Right lung (tissue), 5 donors: ENCODE measurements around the gene FADS1. TPM values are rescaled to one million over a fixed set of nuclear protein-coding genes. Genes with fewer than 3 reads are reported as not detected.

ENCODE experiments used
- DNase-seq, 2 donors: peaks; one replicate each; pipeline ENCODE4 v3.0.0-alpha.2; 2013
- polyA plus RNA-seq, 5 donors: library from polyadenylated mRNA; unstranded; fragments of 120-200 nt; gene quantifications; one replicate each; pipeline versions ENCODE4 v1.2.1 to v1.2.3, GENCODE V29; 2013; ENCODE audit warnings: inconsistent platforms in 1 of 5, low replicate concordance in 1 of 5; ENCODE audit not compliant: insufficient read length in 5 of 5, insufficient read depth in 1 of 5

FADS1 gene
- polyA plus RNA-seq, 5 donors = 23.0 to 36.2 (median 29.4) TPM

GRCh38 chr11:61828629-61829407 lies 12.0 kb upstream of the FADS1 start:
- DNase-seq = peak; percentile 28 to 40

DNA sequence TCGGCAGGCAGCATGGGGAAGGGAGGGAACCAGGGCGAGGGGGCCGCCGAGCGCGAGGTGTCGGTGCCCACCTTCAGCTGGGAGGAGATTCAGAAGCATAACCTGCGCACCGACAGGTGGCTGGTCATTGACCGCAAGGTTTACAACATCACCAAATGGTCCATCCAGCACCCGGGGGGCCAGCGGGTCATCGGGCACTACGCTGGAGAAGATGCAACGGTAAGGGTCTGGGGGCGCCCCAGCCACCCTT lies 11.5 kb upstream of the FADS1 start:
- DNase-seq = no peak

DNA sequence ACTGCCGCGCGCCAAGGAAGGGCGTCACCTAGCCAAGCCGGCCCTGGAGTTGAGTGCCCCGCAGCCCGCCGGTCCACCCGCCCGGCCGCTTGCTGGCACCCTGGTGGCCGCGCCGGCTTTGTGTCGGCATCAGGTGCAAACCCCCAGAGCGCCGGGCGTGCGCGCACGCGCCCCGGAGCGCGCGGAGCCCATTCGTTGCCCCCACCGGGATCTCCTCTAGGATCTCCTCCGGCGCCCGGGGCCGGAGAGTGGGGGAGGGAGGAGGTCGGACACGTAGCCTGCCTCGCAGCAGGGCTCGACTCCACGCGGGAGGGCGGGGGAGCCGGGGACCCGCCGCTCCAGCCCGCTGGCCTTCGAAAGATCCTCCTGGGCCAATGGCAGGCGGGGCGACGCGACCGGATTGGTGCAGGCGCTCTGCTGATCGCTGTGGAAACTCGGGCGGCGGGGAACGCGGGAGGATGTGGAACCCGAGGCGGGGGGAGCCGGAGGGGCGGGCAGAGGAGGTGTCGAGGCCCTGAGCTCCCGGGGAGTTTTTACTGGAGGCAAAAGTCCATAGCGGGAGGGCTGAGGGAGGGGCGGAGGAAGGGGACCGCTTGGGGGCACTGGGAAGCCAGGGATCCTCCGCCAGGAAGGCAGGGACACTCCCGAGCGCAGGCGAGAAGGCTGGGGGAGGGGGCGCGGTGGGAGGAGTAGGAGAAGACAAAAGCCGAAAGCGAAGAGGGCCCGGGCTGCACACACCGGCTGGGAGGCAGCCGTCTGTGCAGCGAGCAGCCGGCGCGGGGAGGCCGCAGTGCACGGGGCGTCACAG lies 11.0 kb upstream of the FADS1 start, which contains the start of gene FADS2:
Gene FADS2 (plus strand): TSS at position 730 of the 808 bp plus-strand sequence. CDS start 91 bp downstream, outside the sequence.
- DNase-seq = peak; percentile 79 to 87

DNA sequence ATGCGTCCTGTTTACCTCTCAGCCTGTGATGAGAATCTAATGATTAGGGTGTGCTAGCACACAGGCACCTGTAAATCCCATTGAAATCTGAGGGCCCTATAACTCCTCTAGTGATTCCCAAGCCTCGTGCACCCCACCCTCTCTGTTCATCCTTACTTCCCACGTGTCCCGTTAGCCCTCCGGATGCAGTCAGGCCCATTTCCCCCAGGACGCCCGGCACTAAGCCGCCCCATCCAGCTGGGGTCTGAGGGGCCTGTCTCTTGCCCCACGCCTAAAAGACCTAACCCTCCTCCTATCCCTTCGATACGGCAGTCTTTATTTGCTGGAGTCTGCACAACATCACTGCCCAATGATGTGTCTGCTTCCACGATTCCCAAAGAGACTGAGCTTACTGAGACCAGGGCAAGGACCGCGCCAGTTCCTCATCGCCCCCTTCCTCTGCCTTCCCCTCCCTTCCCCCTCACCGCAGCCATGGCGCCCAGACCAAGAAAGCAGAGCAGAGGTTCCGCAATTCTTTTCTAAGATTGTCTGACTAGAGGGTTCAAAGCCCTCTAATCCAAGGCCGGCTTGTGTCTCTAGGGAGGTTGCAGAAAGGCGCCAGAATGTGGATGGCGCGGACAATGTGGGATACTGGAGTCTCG lies 10.2 kb upstream of the FADS1 start:
- DNase-seq = peak in 1 of 2 donors; percentile 20

- DNase-seq = no peak
Measured at GRCh38 chr11:61820174-61820573, 3.4 kb upstream of the FADS1 start.

GRCh38 chr11:61817471-61818202 lies 834 bp upstream of the FADS1 start:
- no peak for DNase-seq

- peak; percentile 56 to 60 for DNase-seq
Measured at GRCh38 chr11:61815790-61816735, 740 bp downstream of the FADS1 start.

- DNase-seq = peak; percentile 93 to 95
Measured at GRCh38 chr11:61814958-61815789, 1.6 kb downstream of the FADS1 start.

DNA sequence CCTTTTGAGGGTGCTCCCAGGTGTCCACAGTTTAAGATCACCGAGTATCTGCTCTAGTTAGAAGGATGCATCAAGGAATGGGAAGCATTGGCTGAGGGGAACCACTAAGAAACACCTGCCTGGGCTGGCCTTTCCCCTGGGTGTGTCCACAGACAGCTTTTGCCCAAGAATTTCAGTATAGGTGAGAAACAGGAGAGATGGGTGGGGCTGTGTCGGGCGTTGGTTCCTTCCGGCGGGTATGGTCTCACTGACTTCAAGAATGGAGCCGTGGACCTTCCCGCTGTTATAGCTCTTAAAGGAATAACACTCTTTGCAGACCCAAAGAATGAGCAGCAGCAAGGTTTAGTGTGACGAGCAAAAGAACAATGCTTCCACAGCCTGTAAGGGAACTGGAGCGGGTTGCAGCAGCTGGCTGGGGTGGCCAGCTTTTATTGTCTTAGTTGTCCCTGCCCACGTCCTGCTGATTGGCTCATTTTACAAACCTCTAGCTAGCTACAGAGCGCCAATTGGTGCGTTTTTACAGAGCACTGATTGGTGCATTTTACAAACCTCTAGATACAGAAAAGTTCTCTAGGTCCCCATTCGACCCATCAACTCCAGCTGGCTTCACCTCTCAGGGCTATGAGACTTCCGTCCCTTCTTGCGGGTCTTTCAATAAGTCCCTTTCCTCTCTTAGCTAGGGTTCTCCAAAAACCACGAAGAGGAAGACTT lies 2.4 kb downstream of the FADS1 start:
- DNase-seq = no peak

DNA sequence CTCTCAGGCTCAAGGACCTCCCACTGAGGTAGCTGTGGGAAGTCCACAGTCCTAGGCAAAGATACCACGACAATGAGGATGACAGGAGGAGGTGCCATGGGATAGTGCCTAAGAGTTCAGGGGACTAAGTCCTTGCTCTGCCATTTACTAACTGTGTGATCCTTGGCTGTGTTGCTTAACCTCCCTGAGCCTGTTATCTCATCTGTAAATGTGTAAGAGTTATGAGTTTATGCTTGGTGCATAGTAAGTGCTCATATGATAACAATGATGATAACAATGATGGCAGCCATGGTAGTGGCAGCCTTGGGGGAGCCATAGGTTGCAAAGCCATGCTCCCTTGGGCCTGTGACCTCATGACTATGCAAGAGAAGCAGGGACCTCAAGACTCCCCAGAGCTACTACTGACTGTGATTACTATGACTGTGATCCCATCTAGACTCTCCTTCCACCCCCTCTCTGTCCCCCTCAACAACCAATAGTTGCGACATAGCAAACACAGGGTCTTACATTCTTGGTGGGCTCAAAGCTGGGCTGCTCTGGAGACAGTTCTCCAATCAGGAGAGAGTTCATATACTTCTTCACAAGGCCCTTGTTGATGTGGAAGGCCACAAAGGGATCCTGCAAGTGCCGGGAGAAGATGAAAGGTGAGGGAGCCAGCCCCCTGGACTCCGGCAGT lies 3.9 kb downstream of the FADS1 start:
- no peak for DNase-seq

GRCh38 chr11:61811831-61812230 lies 5.0 kb downstream of the FADS1 start:
- DNase-seq = no peak

- no peak for DNase-seq
Measured at GRCh38 chr11:61810671-61811175, 6.1 kb downstream of the FADS1 start.

DNA sequence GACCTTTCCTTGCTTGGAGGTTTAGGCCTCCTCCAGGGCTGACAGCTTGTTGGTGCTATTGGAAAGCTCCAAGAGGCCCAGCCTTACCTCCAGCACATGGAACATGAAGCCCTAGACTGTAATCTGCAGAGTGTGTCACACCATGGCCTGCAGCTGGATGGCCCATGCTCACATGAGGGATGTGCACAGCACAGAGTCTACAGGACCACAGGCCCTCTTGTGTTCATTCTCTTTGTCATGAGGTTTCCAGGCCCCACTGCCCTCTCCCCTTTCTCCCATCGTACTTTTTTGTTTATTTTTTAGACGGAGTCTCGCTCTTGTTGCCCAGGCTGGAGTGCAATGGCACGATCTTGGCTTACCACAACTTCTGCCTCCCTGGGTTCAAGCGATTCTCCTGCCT lies 10.0 kb downstream of the FADS1 start:
- DNase-seq = no peak

DNA sequence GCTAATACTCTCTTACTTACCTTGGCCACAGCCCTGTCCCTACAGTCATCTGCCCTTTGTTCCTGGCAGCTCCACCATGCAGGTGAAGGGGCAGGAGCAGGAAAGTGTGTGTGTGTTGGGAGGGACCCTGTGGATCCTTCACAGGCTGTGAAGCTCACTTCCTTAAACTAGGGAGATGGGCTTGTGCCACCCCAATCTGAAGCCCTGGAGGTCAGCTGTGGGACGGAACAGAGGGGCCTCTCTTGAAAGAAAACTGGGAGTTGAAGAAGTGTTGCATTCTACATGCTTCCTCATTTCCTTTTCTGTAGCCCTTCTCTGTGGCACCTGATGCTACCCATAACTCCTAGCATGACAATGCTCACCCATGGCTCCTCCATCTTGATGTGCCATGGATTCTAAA lies 11.7 kb downstream of the FADS1 start:
- no peak for DNase-seq

GRCh38 chr11:61803889-61804647 lies 12.7 kb downstream of the FADS1 start:
- DNase-seq = no peak

GRCh38 chr11:61802605-61803004 lies 14.2 kb downstream of the FADS1 start:
- no peak for DNase-seq
